GM19328 (cell line): ENCODE data around the gene HMX2.

Experiments
- ATAC-seq: cut with Tn5 transposase; IDR thresholded peaks from one replicate; pipeline ENCODE4 v1.9.1; 2021; ENCODE audit warnings: mild to moderate bottlenecking, moderate library complexity; ENCODE audit not compliant: unreplicated experiment

The HMX2 gene

DNA sequence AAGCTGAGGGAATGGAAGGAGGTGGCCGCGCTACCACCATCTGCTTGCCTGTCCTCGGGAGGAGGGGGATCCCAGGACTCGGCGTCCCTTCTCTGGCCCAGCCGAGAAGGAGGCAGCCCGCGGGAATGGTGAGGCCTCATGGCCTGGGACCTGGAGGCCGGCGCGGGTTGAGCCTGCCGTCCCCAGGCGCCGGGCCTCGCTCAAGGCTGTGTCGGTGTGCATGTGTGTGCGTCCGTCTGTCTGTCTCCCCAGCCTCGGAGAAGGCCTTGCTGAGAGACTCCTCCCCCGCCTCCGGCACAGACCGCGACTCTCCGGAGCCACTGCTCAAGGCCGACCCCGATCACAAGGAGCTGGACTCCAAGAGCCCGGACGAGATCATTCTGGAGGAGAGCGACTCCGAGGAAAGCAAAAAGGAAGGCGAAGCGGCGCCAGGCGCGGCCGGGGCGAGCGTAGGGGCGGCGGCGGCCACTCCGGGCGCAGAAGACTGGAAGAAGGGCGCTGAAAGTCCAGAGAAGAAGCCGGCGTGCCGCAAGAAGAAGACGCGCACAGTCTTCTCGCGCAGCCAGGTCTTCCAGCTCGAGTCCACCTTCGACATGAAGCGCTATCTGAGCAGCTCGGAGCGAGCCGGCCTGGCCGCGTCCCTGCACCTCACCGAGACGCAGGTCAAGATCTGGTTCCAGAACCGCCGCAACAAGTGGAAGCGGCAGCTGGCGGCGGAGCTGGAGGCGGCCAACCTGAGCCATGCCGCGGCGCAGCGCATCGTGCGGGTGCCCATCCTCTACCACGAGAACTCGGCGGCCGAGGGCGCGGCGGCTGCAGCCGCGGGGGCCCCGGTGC lies 10.9 kb upstream of the HMX2 start:
- no peak for ATAC-seq

DNA sequence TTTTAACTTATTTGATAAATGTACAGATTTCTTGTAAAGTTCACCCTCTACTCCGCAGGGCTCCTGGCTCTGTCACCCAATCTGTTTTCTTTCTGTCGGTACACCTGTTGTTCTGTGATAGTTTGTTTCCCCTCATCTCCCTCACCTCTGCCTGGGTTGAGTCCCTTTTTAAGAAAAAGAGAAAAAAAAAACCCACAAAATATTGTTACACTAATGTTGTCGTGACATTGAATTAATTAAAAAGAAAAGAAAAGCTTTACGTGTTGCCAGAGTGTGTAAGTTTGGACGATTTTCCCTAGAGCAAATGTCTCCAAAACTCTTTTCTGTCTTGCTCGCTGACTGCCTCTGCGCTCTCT lies 8.8 kb upstream of the HMX2 start:
- no peak for ATAC-seq

GRCh38 chr10:123139521-123140163 lies 8.3 kb upstream of the HMX2 start:
- no peak for ATAC-seq

DNA sequence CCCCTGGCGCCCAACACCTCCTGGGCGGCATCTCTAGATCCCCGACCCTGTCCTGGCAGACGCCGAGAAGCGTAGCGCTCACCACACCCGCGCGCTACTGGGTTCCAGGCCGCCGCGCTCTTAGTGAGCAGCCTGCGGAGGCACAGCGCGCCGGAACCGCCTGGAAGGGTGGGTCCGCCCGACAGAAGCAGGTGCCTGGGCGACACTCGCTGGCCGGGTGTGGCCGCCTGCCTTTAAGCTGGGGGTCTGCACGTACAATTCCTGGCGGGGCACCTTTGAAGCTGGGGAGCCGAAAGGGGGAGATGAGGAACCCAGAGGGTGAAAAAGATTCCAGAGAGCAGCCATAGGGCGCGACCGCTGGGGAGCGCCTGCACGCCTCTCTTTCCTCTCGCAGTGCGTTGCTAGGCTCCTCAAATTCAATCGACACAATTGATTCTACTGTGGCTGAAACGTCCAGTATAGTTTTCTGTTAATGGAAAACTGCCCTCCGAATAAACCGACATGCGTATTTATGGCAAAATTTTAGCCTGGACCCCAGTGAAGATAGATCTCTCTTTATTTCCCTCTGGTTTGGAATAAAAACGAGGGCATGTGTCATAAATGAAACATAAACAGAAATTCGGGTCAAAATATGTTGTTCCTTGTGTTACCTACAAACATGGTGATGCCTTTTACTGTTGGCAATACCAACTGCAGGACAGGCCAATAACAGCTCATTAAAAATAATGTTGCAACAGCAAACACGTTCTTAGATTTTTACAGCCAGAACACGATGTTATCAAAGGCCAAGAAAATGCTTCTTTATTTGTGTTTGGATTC lies 7.6 kb upstream of the HMX2 start:
- ATAC-seq: no peak

GRCh38 chr10:123140983-123141390 lies 6.9 kb upstream of the HMX2 start:
- no peak for ATAC-seq

DNA sequence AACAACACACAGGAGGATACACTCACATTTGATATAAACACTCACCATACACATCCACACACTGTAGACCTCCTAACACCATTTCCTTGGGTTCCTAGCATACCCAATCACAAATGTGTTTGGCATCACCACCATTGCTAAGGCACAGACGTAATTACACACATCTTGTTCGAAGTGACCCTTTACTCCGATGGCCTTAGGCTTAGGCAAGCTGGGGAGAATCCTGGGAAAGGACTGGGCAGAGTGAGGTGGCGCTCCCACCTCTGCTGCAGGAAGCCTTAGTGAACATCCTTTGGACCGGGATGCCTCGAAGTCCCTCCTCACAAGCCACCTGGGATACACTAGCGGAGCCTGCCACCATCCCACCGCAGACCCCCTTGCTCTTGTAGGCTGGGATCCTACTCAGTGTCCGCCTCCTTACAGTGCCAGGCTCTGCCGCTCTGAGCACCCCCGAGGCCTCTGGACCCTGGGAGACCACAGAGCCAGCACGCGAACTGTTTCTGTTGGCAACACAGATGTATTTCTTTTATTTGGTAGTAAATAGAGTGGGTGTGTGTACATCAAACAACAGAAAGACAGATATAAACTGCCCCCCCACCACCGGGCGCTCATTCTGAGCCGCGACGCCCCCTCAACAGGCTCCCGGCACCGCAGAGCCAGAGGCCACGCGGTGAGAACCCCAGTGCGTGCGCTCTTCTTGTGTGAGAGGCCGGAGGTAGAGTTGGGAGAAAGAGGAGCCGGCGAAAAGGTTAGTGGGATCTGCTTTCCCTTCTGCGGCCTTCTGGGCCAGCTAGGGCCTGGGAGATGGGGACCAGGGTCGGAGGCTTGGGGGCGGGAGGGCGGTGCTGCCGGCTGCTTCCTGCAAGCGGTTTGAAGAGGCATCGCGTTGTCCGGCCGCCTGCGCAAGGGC lies 5.9 kb upstream of the HMX2 start:
- no peak for ATAC-seq

DNA sequence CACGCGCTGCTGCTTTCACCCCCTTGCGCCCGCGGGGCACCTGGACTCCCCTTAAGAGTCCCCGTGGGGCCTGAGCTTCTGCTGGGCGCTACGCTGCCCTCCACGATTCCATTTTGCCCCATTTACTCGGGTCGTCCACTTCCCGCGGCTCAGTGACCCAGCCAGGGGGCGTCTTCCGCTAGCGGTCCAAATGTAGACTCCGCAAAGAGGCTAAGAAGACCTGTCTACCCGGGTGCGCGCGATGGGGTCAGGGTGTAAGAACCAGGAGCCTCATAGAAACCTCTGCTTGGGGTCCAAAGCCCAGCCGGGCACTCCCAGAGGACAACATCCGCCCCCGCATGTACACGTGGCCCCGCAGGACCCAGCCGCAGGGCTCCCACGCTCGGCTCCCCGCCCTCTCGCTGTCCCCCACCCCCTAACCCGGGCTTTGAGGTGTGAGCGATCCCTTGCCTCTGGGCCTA lies 5.2 kb upstream of the HMX2 start:
- ATAC-seq: no peak

GRCh38 chr10:123143162-123143824 lies 4.6 kb upstream of the HMX2 start:
- ATAC-seq: no peak

- no peak for ATAC-seq
These were observed 4.1 kb upstream of the HMX2 start for GRCh38 chr10:123143825-123144168.

- no peak for ATAC-seq
These were observed 3.0 kb upstream of the HMX2 start for GRCh38 chr10:123144697-123145541.

- no peak for ATAC-seq
These were observed 2.4 kb upstream of the HMX2 start for GRCh38 chr10:123145542-123146012.

DNA sequence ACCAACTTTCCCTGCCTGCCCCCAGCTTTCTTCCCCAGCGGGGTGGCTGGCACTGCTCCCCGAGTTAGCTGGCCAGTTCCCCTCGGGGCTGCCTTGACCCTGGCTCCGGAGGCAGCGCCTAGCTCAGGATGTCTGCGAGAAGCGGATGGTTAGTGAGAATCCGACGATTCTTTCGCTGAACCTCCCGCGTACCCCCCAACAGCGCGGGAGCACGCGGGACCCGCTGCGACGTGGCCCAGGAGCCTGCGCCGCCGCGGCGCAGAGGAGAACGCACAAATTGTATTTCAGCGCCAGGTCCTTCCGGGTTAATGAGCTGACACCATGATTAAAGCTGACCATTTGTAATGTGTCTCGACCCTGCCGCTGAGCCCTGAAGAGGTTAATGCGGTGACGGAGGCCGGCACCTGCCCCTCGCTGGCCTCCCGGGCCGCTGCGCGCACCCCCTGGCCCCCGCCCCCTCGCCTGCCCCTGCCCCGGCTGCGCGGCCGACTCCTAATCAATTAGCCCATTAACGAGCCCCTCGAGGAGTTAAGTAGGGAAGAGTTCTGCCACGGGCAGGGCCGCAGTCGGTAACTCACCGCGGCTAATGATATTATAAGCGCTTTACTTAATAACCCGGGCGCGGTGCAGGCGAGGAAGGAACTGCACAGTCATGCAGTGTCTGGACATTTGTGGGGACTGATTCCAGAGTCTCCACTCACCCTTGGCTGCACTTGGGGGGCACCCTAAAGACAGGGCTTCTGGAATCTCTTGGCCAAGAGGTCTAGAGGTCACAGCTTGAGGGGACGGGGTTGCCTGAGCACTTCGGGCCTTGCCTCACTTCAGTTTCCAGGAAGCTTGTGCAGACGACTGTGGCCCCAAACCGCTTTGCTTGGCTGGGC lies 1.7 kb upstream of the HMX2 start:
- no peak for ATAC-seq

DNA sequence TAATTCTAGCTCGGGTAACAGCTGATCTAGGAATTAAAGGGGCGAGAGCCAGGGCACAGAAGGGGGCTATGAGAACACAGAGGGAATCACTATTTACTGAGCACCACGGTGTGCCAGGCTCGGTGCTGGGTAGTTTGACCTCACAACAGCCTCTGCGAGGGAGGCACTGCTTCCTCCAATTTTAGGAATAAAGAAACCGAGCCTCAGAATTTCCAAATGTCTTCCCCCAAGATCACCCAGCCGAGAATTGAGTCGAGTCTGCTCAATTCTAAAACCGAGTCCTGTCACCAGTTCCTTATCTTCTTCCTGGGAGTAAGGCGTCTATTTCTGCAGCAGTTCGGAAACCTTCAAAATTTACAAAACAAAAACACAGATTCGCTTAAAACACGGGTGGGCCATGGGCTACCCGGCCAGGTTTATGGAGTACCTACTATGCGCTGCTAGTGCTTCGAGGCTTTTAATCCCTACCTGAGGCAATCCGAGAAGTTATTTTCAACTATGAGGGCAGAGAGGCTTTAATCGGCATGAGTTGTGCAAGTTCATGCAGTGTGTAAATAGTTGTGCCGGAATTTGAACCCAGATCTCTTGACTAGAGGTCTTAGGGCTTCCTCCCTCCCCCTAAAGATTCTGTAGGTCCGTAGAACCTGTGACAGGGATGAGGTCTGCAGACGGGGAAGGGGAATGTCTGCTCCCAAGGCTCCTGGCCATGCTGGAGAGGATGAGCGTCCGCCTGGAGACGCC lies 872 bp upstream of the HMX2 start:
- ATAC-seq: no peak

DNA sequence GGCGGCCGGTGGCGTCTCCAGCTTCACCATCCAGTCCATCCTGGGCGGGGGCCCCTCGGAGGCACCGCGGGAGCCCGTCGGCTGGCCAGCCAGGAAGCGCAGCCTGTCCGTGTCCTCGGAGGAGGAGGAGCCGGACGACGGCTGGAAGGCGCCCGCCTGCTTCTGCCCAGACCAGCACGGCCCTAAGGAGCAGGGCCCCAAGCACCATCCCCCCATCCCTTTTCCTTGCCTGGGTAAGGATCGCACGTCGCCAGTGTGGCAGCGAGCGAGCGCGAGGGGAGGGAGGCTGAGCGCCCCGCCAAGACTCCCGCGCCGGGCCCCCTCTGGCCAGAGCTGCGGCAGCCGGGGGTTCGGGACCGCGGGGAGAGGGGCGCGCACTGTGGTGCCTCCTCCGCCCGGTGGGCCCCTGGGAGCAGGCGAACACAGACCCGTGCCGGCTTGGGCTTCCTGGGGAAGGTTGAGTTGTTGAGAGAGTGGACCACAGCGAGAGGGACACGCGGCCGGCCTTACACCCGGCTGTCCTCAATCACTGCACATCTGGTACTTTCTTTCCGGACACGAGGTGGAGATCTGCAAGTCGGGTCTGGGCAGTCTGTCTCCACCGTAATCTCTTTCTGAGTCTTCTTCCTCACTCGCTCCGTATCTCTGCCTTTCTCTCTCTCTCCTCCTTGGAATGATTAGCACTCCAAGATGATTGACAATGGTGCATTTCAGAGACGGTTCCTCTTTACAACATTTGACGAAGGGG lies 652 bp downstream of the HMX2 start:
- ATAC-seq: no peak

GRCh38 chr10:123149162-123149567 lies 1.2 kb downstream of the HMX2 start:
- no peak for ATAC-seq

DNA sequence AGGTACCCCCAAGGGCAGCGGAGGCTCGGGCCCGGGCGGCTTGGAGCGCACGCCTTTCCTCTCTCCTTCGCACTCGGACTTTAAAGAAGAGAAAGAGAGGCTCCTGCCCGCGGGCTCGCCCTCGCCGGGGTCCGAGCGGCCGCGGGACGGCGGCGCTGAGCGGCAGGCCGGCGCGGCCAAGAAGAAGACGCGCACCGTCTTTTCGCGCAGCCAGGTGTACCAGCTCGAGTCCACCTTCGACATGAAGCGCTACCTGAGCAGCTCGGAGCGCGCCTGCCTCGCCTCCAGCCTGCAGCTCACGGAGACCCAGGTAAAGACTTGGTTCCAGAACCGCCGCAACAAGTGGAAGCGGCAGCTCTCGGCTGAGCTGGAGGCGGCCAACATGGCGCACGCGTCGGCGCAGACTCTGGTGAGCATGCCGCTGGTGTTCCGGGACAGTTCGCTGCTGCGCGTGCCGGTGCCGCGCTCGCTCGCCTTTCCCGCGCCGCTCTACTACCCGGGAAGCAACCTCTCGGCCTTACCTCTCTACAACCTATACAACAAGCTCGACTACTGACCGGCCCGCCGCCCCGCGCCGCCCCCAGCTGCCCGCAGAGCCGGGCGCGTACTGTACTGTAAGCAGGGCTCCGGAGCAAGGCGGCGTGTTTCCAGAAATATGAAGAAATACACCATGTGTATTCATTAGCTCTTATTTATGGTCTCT lies 1.8 kb downstream of the HMX2 start:
- no peak for ATAC-seq
